GM18508 (cell line): Measurements from ENCODE around the gene SCAI.
"Not testable (repeated sequence)": the region's sequence is repeated elsewhere in the genome, so short reads cannot be mapped to it uniquely, and the experiment has no call there.

Experiments used
- ATAC-seq: cut with Tn5 transposase; IDR thresholded peaks from one replicate; pipeline ENCODE4 v1.9.1; 2021; ENCODE audit warnings: moderate number of reproducible peaks; ENCODE audit not compliant: insufficient read depth, unreplicated experiment

The SCAI gene

GRCh38 chr9:125043631-125044030 lies 99.7 kb downstream of the SCAI start:
- ATAC-seq, result no peak

- no peak for ATAC-seq
These were observed 100.2 kb downstream of the SCAI start for GRCh38 chr9:125043148-125043547.

- no peak for ATAC-seq
These were observed 105.2 kb downstream of the SCAI start for GRCh38 chr9:125038166-125038565.

GRCh38 chr9:125028041-125028440 lies 115.3 kb downstream of the SCAI start:
- no peak for ATAC-seq

DNA sequence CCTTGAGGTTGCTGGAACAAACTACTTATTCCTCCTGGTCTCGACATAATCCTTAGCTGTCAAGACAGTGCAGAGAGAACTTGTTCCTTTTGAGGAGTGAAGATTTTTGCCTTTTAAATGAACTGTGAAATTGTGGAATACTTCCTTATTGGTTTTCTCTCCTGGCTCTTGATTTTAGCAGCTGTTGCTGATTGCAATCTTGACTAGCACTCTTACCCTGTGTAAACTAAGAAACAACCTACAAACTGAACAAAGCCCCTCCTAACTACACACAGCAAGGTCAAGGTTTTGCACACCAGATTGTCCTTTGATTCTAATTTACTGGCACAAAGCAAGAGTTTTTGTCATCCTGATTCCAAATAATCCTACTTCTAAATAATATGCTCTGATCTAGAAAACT lies 118.4 kb downstream of the SCAI start:
- no peak for ATAC-seq

DNA sequence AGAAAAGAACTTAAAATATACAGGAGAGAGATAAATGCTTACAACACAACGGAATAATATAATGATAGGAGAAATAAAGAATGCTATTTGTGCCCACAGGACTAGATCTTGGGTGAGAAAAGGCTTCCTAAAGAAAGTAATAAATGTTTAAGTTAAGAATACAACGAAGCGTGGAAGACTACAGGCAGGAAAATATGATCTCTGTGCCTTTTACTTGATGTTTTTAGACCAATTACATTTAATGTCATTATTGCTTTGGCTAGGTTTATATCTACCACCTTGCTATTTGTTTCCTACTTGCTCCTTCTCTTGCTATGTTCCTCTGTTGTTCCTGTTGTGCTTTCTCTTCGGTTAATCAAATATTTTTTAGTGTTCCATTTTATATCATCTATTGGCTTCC lies 122.3 kb downstream of the SCAI start:
- ATAC-seq, result no peak

- not testable (repeated sequence) for ATAC-seq
These were observed 127.7 kb downstream of the SCAI start for GRCh38 chr9:125015655-125016054.

GRCh38 chr9:125012013-125012412 lies 131.3 kb downstream of the SCAI start:
- ATAC-seq, result not testable (repeated sequence)

- no peak for ATAC-seq
These were observed 134.7 kb downstream of the SCAI start for GRCh38 chr9:125008599-125008998.

DNA sequence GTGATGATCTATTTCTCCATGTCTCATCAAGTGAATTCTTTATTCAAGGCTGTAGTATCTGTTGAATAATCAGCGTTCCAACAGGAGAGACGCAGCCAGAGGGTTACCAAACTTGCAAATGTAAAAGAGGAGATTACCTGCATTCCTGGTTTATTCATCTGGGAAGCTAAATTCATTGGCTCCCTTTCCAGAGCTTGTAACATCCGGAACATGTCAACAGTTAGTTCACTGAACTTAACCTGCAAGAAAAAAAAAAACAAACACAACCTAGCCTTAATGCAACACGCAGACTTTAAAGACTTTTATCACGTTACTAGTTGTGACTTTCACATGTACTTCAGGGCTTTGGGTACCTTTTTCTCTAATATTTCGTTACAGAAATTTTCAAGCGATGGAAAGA lies 140.0 kb downstream of the SCAI start:
- no peak for ATAC-seq

- no peak for ATAC-seq
These were observed 159.6 kb downstream of the SCAI start for GRCh38 chr9:124983698-124984097.

DNA sequence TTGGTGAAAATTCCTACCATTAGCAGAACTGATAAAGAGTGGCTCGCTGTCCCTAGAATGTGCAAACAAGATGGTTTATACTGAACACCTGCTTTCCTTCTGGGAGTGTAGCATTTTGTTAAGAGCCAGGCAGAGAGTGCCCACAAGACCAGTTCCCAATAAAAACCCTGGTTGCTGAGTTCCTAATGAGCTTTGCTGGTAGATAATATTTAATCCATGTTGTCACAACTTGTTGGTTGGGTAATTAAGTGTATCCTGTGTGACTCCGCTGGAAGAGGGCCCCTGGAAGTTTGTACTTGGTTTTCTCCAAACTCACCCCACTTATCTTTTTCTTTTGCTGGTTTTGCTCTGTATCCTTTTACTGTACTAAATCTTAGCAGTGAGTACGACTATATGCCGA lies 162.9 kb downstream of the SCAI start:
- no peak for ATAC-seq

- ATAC-seq, result no peak
These were observed 168.2 kb downstream of the SCAI start for GRCh38 chr9:124975131-124975530.

GRCh38 chr9:124973807-124974206 lies 169.5 kb downstream of the SCAI start:
- ATAC-seq, result no peak

DNA sequence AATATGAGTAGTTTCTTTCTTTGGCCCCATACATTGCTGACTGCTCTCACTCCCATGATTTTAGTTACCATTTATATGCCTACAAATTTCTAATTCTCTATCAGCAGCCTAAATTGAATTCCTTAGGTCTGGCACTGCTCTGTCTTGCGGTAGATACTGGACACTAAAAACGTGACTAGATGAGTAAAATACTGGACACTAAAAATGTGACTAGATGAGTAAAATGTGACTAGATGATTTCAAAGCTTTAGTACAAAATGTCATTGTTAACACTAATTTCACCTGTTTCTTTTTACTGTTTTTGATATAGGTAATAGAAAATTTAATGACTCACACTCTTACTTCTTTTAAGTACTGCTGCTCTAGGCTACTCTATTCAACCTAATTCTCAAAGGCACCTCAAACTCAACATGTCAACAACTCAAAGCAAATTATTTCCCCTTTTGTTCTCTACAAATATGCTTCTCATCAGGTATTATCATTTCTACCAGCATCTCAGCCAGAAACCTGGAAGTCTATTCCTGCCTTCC lies 171.0 kb downstream of the SCAI start:
- ATAC-seq, result no peak

- no peak for ATAC-seq
These were observed 173.9 kb downstream of the SCAI start for GRCh38 chr9:124969401-124969800.

DNA sequence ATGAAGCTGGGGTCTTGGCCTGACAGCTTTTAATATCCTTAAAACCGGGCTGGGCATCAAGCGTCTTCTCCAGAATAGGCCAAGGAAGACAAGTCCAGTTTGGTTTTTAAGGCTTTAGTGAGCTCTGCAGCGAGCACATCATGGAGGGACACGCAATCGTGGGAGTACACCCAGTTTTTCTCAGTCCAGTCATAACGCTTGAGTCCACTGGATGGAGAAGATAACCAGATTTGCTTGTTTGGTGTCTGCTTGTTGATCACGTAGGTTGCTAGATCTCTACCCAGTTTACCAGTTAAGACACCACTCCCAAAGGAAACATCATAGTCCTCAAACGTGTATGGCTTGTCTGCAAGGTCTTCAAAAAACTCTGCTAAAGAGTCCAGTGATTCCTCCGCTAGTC lies 175.1 kb downstream of the SCAI start:
- ATAC-seq, result no peak

- not testable (repeated sequence) for ATAC-seq
These were observed 177.4 kb downstream of the SCAI start for GRCh38 chr9:124965775-124966568.

DNA sequence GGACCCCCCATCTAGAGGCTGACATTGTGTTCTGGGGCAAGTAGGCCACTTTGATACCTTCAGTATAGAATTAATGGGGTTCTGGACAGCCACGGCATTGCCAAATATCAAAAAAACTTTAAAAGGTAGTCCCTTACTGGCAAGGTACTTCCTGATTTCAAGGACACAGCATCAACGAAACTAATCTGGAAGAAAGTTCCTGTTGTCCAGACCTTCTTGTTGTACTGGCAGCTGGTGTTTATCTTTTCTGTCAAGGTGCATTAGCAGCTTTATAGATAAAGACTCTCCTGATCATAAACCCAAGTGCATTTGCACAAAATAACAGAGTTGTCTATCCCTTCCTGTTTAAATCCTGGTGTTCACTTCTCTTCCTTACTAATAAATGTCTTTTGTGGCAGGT lies 178.7 kb downstream of the SCAI start:
- no peak for ATAC-seq

- ATAC-seq, result no peak
These were observed 179.3 kb downstream of the SCAI start for GRCh38 chr9:124964056-124964455.

GRCh38 chr9:124960409-124960752 lies 182.9 kb downstream of the SCAI start:
- no peak for ATAC-seq

DNA sequence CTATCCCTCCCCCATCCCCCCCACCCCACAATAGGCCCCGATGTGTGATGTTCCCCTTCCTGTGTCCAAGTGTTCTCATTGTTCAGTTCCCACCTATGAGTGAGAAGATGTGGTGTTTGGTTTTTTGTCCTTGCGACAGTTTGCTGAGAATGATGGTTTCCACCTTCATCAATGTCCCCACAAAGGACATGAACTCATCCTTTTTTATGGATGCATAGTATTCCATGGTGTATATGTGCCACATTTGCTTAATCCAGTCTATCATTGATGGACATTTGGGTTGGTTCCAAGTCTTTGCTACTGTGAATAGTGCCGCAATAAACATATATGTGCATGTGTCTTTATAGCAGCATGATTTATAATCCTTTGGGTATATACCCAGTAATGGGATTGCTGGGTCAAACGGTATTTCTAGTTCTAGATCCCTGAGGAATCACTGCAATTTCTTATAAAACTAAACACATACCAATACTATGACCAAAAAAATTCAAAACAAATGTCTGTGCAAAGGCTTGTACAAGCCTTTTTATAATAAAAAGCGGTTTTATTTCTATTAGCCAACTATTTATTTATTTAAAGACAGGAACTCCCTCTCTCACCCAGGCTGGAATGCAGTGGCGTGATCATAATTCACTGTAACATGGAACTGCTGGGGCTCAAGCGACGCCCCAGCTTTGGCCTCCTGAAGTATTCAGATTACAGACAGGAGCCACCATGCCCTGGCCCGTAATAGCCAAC lies 183.5 kb downstream of the SCAI start:
- ATAC-seq, result not testable (repeated sequence)
